ENCODE measurements around the gene NUDT19.
"Not testable (repeated sequence)": the region's sequence is repeated elsewhere in the genome, so short reads cannot be mapped to it uniquely, and the experiment has no call there.

The NUDT19 gene

GRCh38 chr19:32691291-32691951 lies at the start of gene NUDT19:
NUDT19 (plus strand) TSS chr19:32691821; CDS start chr19:32691961, 140 bp downstream.
- no peak for FAIRE-seq

GRCh38 chr19:32642771-32643170 lies 48.9 kb upstream of the NUDT19 start:
- DNase-seq (ENCODE audit: insufficient read length, low spot score) (no peak), FAIRE-seq (no peak)

More at GRCh38 chr19:32691291-32691951, at the start of gene NUDT19:
- DNase-seq (ENCODE audit: insufficient read length, low spot score) = peak; percentile 81

GRCh38 chr19:32646556-32646955 lies 45.1 kb upstream of the NUDT19 start:
- no peak for FAIRE-seq
- DNase-seq (ENCODE audit: insufficient read length, low spot score) = no peak

GRCh38 chr19:32647361-32647760 lies 44.3 kb upstream of the NUDT19 start:
- no peak for FAIRE-seq
- DNase-seq (ENCODE audit: insufficient read length, low spot score) = no peak

GRCh38 chr19:32649751-32650150 lies 41.9 kb upstream of the NUDT19 start:
- DNase-seq (ENCODE audit: insufficient read length, low spot score) (no peak), FAIRE-seq (no peak)

GRCh38 chr19:32650671-32651070 lies 41.0 kb upstream of the NUDT19 start:
- DNase-seq (ENCODE audit: insufficient read length, low spot score) (no peak), FAIRE-seq (no peak)

- FAIRE-seq (no peak), DNase-seq (ENCODE audit: insufficient read length, low spot score) (no peak)
Measured at GRCh38 chr19:32651729-32652140, 39.9 kb upstream of the NUDT19 start.

GRCh38 chr19:32652331-32652730 lies 39.3 kb upstream of the NUDT19 start:
- not testable (repeated sequence) for DNase-seq (ENCODE audit: insufficient read length, low spot score); FAIRE-seq

- no peak for FAIRE-seq
- no peak for DNase-seq (ENCODE audit: insufficient read length, low spot score)
Measured at GRCh38 chr19:32652894-32653598, 38.6 kb upstream of the NUDT19 start.

- no peak for DNase-seq (ENCODE audit: insufficient read length, low spot score)
- FAIRE-seq = no peak
Measured at GRCh38 chr19:32653599-32653915, 38.1 kb upstream of the NUDT19 start.

GRCh38 chr19:32656379-32656778 lies 35.2 kb upstream of the NUDT19 start:
- not testable (repeated sequence) for DNase-seq (ENCODE audit: insufficient read length, low spot score); FAIRE-seq

GRCh38 chr19:32658075-32658474 lies 33.5 kb upstream of the NUDT19 start:
- FAIRE-seq = no peak
- no peak for DNase-seq (ENCODE audit: insufficient read length, low spot score)

- FAIRE-seq = no peak
Measured at GRCh38 chr19:32658527-32658926, 33.1 kb upstream of the NUDT19 start.

GRCh38 chr19:32661318-32661717 lies 30.3 kb upstream of the NUDT19 start:
- FAIRE-seq (no peak), DNase-seq (ENCODE audit: insufficient read length, low spot score) (no peak)

More at GRCh38 chr19:32658527-32658926, 33.1 kb upstream of the NUDT19 start:
- DNase-seq (ENCODE audit: insufficient read length, low spot score) = no peak

- no peak for DNase-seq (ENCODE audit: insufficient read length, low spot score)
- no peak for FAIRE-seq
Measured at GRCh38 chr19:32662186-32662585, 29.4 kb upstream of the NUDT19 start.

- FAIRE-seq = no peak
- no peak for DNase-seq (ENCODE audit: insufficient read length, low spot score)
Measured at GRCh38 chr19:32666084-32666483, 25.5 kb upstream of the NUDT19 start.

GRCh38 chr19:32669310-32669709 lies 22.3 kb upstream of the NUDT19 start:
- no peak for DNase-seq (ENCODE audit: insufficient read length, low spot score)
- no peak for FAIRE-seq

- FAIRE-seq = no peak
- no peak for DNase-seq (ENCODE audit: insufficient read length, low spot score)
Measured at GRCh38 chr19:32671883-32672593, 19.6 kb upstream of the NUDT19 start.

GRCh38 chr19:32672841-32673240 lies 18.8 kb upstream of the NUDT19 start:
- FAIRE-seq = no peak
- DNase-seq (ENCODE audit: insufficient read length, low spot score) = no peak

GRCh38 chr19:32673573-32673972 lies 18.0 kb upstream of the NUDT19 start:
- no peak for FAIRE-seq
- no peak for DNase-seq (ENCODE audit: insufficient read length, low spot score)

- no peak for DNase-seq (ENCODE audit: insufficient read length, low spot score)
Measured at GRCh38 chr19:32674153-32674930, 17.3 kb upstream of the NUDT19 start.

More at GRCh38 chr19:32674153-32674930, 17.3 kb upstream of the NUDT19 start:
- no peak for FAIRE-seq

Measured in GM19239 (cell line).